ENCODE measurements around the gene LPCAT1. TPM values are rescaled to one million over a fixed set of nuclear protein-coding genes. Genes with fewer than 3 reads are reported as not detected.

Gene LPCAT1
- total RNA-seq, 1 experiment from 2014 or later = 75.0 TPM

GRCh38 chr5:1470762-1471211 lies 53.0 kb downstream of the LPCAT1 start:
- Histone ChIP-seq H3K4me1 (ENCODE audit: control insufficient read depth in 1 of 2, insufficient read depth in 2 of 2, low read length in 2 of 2) (no peaks in the 10 kb centered on the region), H3K4me2 (ENCODE audit: low read length) (no peak overlapping the region), H3K79me2 (ENCODE audit: insufficient read depth, low read length) (no peaks in the 10 kb centered on the region), H2AFZ (ENCODE audit: low read depth, low read length, poor library complexity, severe bottlenecking) (no peak overlapping the region), H3K4me3 (replicated peaks in 1 of 2; ENCODE audit: low read depth in 1 of 2, low read length in 2 of 2) (no peak overlapping the region), H4K20me1 (ENCODE audit: insufficient read depth) (no peaks in the 10 kb centered on the region), H3K27ac (ENCODE audit: low read depth, low read length) (no peak overlapping the region), H3K36me3 (ENCODE audit: control insufficient read depth in 1 of 2, insufficient read depth in 2 of 2, low read length in 2 of 2) (peaks cover 9 to 29% of the 10 kb centered on the region in 2 experiments; a peak in 3 of 4 replicates), H3K9me2 (ENCODE audit: insufficient read depth) (no peaks in the 10 kb centered on the region), H3K9me3 (ENCODE audit: control insufficient read depth in 1 of 2, insufficient read depth in 1 of 2, low read depth in 1 of 2, low read length in 2 of 2) (no peaks in the 10 kb centered on the region; a peak in 1 of 4 replicates), H3K27me3 (ENCODE audit: insufficient read depth, low read length) (no peaks in the 10 kb centered on the region), H3K9ac (ENCODE audit: low read length) (no peak overlapping the region)
- CTCF ChIA-PET = no interaction called here
- TF ChIP-seq MAX (IDR thresholded peaks at IDR 0.05) = no peak
- TF ChIP-seq EGR1 (IDR thresholded peaks at IDR 0.05; ENCODE audit: low read depth) = no peak
- no peak for TF ChIP-seq SP1 (IDR thresholded peaks at IDR 0.05; ENCODE audit: low read depth)
- TF ChIP-seq ATF3 (IDR thresholded peaks at IDR 0.05) = no peak
- no peak for TF ChIP-seq CTCF (IDR thresholded peaks at IDR 0.05 in 2 of 3, conservative IDR thresholded peaks at IDR 0.05 in 1 of 3; ENCODE audit: borderline replicate concordance in 1 of 3, insufficient read depth in 1 of 3, low read depth in 2 of 3, low read length in 2 of 3)
- no peak for TF ChIP-seq CEBPB (IDR thresholded peaks at IDR 0.05; ENCODE audit: low read depth)
- TF ChIP-seq TCF7L2 (IDR thresholded peaks at IDR 0.05; ENCODE audit: borderline replicate concordance, extremely low read depth, insufficient read depth, insufficient read length) = no peak
- no peak for TF ChIP-seq POLR2A (IDR thresholded peaks at IDR 0.05; ENCODE audit: borderline replicate concordance, extremely low read depth, insufficient read depth, insufficient read length)
- TF ChIP-seq RAD21 (IDR thresholded peaks at IDR 0.05; ENCODE audit: low read depth) = no peak
- TF ChIP-seq REST (IDR thresholded peaks at IDR 0.05; ENCODE audit: low read depth) = no peak
- TF ChIP-seq FOSL1 (IDR thresholded peaks at IDR 0.05; ENCODE audit: low read depth) = no peak
- no peak for TF ChIP-seq CBX3 (IDR thresholded peaks at IDR 0.05; ENCODE audit: low read depth)
- no peak for TF ChIP-seq SRF (IDR thresholded peaks at IDR 0.05; ENCODE audit: low read depth)
- no peak for TF ChIP-seq ZFX (IDR thresholded peaks at IDR 0.05)
- RAD21 ChIA-PET (ENCODE audit: low non-redundant PET in 1 of 2, low total read pairs in 2 of 2, uncharacterized antibody in 2 of 2, unreplicated experiment in 2 of 2) = no interaction called here
- ATAC-seq (no peak), DNase-seq (ENCODE audit: low read depth, low spot score) (no peak)
- POLR2A ChIA-PET = no interaction called here
- no TSS peak for BruUV-seq (replicated peaks)
- intact Hi-C loops (cut with micrococcal nuclease) = no loop called here

All from HCT116 (cell line).